H1 (cell line): ENCODE results near the gene SNX32. TPM values are rescaled to one million over a fixed set of nuclear protein-coding genes. Genes with fewer than 3 reads are reported as not detected.

Source experiments
- CHD2 ChIP-seq: IDR thresholded peaks from 2 replicates; pipeline ENCODE4 v1.6.1; 2012; ENCODE audit warnings: low read length, improper control_type of control experiment
- GTF2F1 ChIP-seq: IDR thresholded peaks from 2 replicates; pipeline ENCODE4 v1.6.1; 2012; ENCODE audit warnings: low read depth, low read length, improper control_type of control experiment, borderline replicate concordance
- KDM4A ChIP-seq: IDR thresholded peaks from one replicate; pipeline ENCODE4 v1.7.1; 2012; ENCODE audit warnings: low read depth, mild to moderate bottlenecking, moderate library complexity, low read length, inconsistent platforms; ENCODE audit not compliant: severe bottlenecking
- NANOG ChIP-seq: IDR thresholded peaks from 2 replicates; pipeline ENCODE4 v1.6.1; 2011; ENCODE audit warnings: low read length, low read depth, mild to moderate bottlenecking, inconsistent platforms; ENCODE audit not compliant: insufficient read depth, poor library complexity, severe bottlenecking
- SIRT6 ChIP-seq: IDR thresholded peaks from one replicate; pipeline ENCODE4 v1.7.1; 2012; ENCODE audit warnings: low read length, inconsistent platforms
- ZNF274 ChIP-seq: IDR thresholded peaks from 2 replicates; pipeline ENCODE4 v1.7.0; 2012; ENCODE audit warnings: low read length, borderline replicate concordance; ENCODE audit errors: extremely low read depth
- polyA plus RNA-seq, 7 experiments: library from polyadenylated mRNA; depleted of rRNA in 3 of 7; stranded (reverse) in 5 of 7; unstranded in 2 of 7; fragments of >200 nt in 5 of 7; fragments of 200-250 nt in 2 of 7; gene quantifications; 1 replicate in 5 of 7; 2 replicates in 1 of 7; 4 replicates in 1 of 7; pipeline versions ENCODE4 v1.2.1 to v1.2.3, GENCODE V29; 2011 to 2013; ENCODE audit warnings: missing spikeins in 2 of 7, mixed read lengths in 2 of 7
- total RNA-seq: library from RNA; stranded (reverse); fragmentation: NEBNext Ultra II Directional; extraction: Animal tissue kit (Norgen Biotek cat#: 25700); gene quantifications from 2 replicates; pipeline ENCODE4 v1.2.1, GENCODE V29; 2021
- TF ChIP-seq, protein P1 (sequence below): fragments of 300-600 bp; sonication (generic); IDR thresholded peaks from 2 replicates; pipeline ENCODE4 v1.7.1; 2012; ENCODE audit warnings: low read length, moderate library complexity, mild to moderate bottlenecking, inconsistent platforms; ENCODE audit not compliant: insufficient replicate concordance
- TF ChIP-seq, protein P2 (sequence below): IDR thresholded peaks from 2 replicates; pipeline ENCODE4 v1.6.1; 2012; ENCODE audit warnings: low read length, inconsistent platforms
- TF ChIP-seq, protein P3 (sequence below): IDR thresholded peaks from 2 replicates; pipeline ENCODE4 v1.6.1; 2012; ENCODE audit warnings: inconsistent platforms

The SNX32 gene
- total and polyA plus RNA-seq, 2 of the 8 experiments (the other 6 are each of a cell fraction or from before 2014, with no cell fraction given): 0.76 to 2.2 TPM

DNA sequence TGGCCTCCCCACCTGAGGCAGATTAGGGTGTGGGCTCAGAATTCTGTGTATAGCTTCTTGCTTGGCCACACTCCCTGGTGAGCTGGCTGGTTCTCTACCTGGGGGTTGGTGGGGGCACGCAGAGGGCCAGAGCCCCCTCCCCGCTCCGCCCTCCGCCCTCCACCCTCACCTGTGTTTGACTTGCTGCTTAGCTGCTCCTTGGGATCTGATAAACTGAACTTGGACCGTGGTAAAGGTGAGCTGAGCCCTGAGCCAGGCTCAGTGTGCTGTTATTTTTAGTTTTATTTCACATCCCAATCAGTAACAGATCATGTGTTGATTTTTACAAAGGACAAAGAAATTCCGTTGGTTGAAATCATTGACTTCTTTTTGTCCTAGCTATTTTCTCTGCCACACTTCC is 44.9 kb upstream of the SNX32 start (continued):
- TF ChIP-seq, protein P1, sequence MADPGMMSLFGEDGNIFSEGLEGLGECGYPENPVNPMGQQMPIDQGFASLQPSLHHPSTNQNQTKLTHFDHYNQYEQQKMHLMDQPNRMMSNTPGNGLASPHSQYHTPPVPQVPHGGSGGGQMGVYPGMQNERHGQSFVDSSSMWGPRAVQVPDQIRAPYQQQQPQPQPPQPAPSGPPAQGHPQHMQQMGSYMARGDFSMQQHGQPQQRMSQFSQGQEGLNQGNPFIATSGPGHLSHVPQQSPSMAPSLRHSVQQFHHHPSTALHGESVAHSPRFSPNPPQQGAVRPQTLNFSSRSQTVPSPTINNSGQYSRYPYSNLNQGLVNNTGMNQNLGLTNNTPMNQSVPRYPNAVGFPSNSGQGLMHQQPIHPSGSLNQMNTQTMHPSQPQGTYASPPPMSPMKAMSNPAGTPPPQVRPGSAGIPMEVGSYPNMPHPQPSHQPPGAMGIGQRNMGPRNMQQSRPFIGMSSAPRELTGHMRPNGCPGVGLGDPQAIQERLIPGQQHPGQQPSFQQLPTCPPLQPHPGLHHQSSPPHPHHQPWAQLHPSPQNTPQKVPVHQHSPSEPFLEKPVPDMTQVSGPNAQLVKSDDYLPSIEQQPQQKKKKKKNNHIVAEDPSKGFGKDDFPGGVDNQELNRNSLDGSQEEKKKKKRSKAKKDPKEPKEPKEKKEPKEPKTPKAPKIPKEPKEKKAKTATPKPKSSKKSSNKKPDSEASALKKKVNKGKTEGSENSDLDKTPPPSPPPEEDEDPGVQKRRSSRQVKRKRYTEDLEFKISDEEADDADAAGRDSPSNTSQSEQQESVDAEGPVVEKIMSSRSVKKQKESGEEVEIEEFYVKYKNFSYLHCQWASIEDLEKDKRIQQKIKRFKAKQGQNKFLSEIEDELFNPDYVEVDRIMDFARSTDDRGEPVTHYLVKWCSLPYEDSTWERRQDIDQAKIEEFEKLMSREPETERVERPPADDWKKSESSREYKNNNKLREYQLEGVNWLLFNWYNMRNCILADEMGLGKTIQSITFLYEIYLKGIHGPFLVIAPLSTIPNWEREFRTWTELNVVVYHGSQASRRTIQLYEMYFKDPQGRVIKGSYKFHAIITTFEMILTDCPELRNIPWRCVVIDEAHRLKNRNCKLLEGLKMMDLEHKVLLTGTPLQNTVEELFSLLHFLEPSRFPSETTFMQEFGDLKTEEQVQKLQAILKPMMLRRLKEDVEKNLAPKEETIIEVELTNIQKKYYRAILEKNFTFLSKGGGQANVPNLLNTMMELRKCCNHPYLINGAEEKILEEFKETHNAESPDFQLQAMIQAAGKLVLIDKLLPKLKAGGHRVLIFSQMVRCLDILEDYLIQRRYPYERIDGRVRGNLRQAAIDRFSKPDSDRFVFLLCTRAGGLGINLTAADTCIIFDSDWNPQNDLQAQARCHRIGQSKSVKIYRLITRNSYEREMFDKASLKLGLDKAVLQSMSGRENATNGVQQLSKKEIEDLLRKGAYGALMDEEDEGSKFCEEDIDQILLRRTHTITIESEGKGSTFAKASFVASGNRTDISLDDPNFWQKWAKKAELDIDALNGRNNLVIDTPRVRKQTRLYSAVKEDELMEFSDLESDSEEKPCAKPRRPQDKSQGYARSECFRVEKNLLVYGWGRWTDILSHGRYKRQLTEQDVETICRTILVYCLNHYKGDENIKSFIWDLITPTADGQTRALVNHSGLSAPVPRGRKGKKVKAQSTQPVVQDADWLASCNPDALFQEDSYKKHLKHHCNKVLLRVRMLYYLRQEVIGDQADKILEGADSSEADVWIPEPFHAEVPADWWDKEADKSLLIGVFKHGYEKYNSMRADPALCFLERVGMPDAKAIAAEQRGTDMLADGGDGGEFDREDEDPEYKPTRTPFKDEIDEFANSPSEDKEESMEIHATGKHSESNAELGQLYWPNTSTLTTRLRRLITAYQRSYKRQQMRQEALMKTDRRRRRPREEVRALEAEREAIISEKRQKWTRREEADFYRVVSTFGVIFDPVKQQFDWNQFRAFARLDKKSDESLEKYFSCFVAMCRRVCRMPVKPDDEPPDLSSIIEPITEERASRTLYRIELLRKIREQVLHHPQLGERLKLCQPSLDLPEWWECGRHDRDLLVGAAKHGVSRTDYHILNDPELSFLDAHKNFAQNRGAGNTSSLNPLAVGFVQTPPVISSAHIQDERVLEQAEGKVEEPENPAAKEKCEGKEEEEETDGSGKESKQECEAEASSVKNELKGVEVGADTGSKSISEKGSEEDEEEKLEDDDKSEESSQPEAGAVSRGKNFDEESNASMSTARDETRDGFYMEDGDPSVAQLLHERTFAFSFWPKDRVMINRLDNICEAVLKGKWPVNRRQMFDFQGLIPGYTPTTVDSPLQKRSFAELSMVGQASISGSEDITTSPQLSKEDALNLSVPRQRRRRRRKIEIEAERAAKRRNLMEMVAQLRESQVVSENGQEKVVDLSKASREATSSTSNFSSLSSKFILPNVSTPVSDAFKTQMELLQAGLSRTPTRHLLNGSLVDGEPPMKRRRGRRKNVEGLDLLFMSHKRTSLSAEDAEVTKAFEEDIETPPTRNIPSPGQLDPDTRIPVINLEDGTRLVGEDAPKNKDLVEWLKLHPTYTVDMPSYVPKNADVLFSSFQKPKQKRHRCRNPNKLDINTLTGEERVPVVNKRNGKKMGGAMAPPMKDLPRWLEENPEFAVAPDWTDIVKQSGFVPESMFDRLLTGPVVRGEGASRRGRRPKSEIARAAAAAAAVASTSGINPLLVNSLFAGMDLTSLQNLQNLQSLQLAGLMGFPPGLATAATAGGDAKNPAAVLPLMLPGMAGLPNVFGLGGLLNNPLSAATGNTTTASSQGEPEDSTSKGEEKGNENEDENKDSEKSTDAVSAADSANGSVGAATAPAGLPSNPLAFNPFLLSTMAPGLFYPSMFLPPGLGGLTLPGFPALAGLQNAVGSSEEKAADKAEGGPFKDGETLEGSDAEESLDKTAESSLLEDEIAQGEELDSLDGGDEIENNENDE: no peak
- TF ChIP-seq SIRT6: no peak
- no peak for TF ChIP-seq ZNF274
- TF ChIP-seq GTF2F1: no peak
- TF ChIP-seq, protein P2, sequence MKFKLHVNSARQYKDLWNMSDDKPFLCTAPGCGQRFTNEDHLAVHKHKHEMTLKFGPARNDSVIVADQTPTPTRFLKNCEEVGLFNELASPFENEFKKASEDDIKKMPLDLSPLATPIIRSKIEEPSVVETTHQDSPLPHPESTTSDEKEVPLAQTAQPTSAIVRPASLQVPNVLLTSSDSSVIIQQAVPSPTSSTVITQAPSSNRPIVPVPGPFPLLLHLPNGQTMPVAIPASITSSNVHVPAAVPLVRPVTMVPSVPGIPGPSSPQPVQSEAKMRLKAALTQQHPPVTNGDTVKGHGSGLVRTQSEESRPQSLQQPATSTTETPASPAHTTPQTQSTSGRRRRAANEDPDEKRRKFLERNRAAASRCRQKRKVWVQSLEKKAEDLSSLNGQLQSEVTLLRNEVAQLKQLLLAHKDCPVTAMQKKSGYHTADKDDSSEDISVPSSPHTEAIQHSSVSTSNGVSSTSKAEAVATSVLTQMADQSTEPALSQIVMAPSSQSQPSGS: no peak
- no peak for TF ChIP-seq NANOG
- no peak for TF ChIP-seq CHD2
- no peak for TF ChIP-seq KDM4A
- TF ChIP-seq, protein P3, sequence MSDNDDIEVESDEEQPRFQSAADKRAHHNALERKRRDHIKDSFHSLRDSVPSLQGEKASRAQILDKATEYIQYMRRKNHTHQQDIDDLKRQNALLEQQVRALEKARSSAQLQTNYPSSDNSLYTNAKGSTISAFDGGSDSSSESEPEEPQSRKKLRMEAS: no peak
